ENCODE measurements around the gene PLB1. TPM values are rescaled to one million over a fixed set of nuclear protein-coding genes. Genes with fewer than 3 reads are reported as not detected.

Gene PLB1
- total and polyA plus RNA-seq, 2 experiments from 2014 or later: 0.06 to 0.21 TPM

GRCh38 chr2:28484835-28485234 lies 11.0 kb upstream of the PLB1 start:
- no peak for ATAC-seq
- Histone ChIP-seq H3K27ac (ENCODE audit: low read depth) (no peak overlapping the region), H4K20me1 (replicated peaks; ENCODE audit: insufficient read depth) (no peaks in the 10 kb centered on the region), H3F3A (replicated peaks; ENCODE audit: low read depth) (no peaks in the 10 kb centered on the region), H3K36me3 (ENCODE audit: insufficient read depth) (no peaks in the 10 kb centered on the region), H3K4me3 (no peak overlapping the region), H3K79me2 (replicated peaks; ENCODE audit: insufficient read depth) (no peaks in the 10 kb centered on the region), H2AFZ (no peak overlapping the region), H3K4me2 (no peak overlapping the region), H3K27me3 (ENCODE audit: insufficient read depth) (no peaks in the 10 kb centered on the region), H3K9me2 (ENCODE audit: insufficient read depth) (peaks cover 7% of the 10 kb centered on the region; the same call in 1 of the 2 replicates), H3K4me1 (ENCODE audit: insufficient read depth) (no peaks in the 10 kb centered on the region)
- no peaks in the 10 kb centered on the region; the same call in 2 of the 3 replicates for H3K36me3 Mint-ChIP-seq (ENCODE audit: low read depth)
- H3K9me3 Mint-ChIP-seq: no peaks in the 10 kb centered on the region; the same call in 2 of the 3 replicates
- no peak overlapping the region for H3K27ac Mint-ChIP-seq
- DNase-seq (ENCODE audit: low spot score): no peak
- no peak overlapping the region for H3K4me3 Mint-ChIP-seq
- peaks cover 9% of the 10 kb centered on the region for H3K27me3 Mint-ChIP-seq (ENCODE audit: insufficient read depth, low read depth, poor library complexity)
- H3K4me1 Mint-ChIP-seq: peaks cover 3% of the 10 kb centered on the region; the same call in 1 of the 3 replicates
- TF ChIP-seq POLR2AphosphoS5 (IDR thresholded peaks at IDR 0.05; ENCODE audit: low read depth): no peak
- no peak for TF ChIP-seq ZNF462 (CRISPR knock-in tag; IDR thresholded peaks at IDR 0.05)
- TF ChIP-seq ZNF114 (CRISPR knock-in tag; IDR thresholded peaks at IDR 0.05): no peak
- TF ChIP-seq STAT1 (IDR thresholded peaks at IDR 0.05; ENCODE audit: unreplicated experiment): no peak
- TF ChIP-seq JUNB (IDR thresholded peaks at IDR 0.05; ENCODE audit: unreplicated experiment): no peak

- Histone ChIP-seq H4K20me1 (replicated peaks; ENCODE audit: insufficient read depth) (no peaks in the 10 kb centered on the region), H3K4me1 (ENCODE audit: insufficient read depth) (no peaks in the 10 kb centered on the region), H3K9me2 (ENCODE audit: insufficient read depth) (peaks cover 7% of the 10 kb centered on the region; the same call in 1 of the 2 replicates), H3K4me2 (no peak overlapping the region), H2AFZ (no peak overlapping the region), H3K27me3 (ENCODE audit: insufficient read depth) (no peaks in the 10 kb centered on the region), H3K36me3 (ENCODE audit: insufficient read depth) (no peaks in the 10 kb centered on the region), H3F3A (replicated peaks; ENCODE audit: low read depth) (no peaks in the 10 kb centered on the region), H3K79me2 (replicated peaks; ENCODE audit: insufficient read depth) (no peaks in the 10 kb centered on the region), H3K27ac (ENCODE audit: low read depth) (no peak overlapping the region), H3K4me3 (no peak overlapping the region)
- ATAC-seq (no peak), DNase-seq (ENCODE audit: low spot score) (no peak)
- H3K36me3 Mint-ChIP-seq (ENCODE audit: low read depth): no peaks in the 10 kb centered on the region; the same call in 2 of the 3 replicates
- H3K4me3 Mint-ChIP-seq: no peak overlapping the region
- peaks cover 3% of the 10 kb centered on the region; the same call in 1 of the 3 replicates for H3K4me1 Mint-ChIP-seq
- H3K27ac Mint-ChIP-seq: no peak overlapping the region
- no peaks in the 10 kb centered on the region; the same call in 2 of the 3 replicates for H3K9me3 Mint-ChIP-seq
- peaks cover 7% of the 10 kb centered on the region for H3K27me3 Mint-ChIP-seq (ENCODE audit: insufficient read depth, low read depth, poor library complexity)
- no peak for TF ChIP-seq ZNF114 (CRISPR knock-in tag; IDR thresholded peaks at IDR 0.05)
- no peak for TF ChIP-seq ETS1 (IDR thresholded peaks at IDR 0.05)
- no peak for TF ChIP-seq JUNB (IDR thresholded peaks at IDR 0.05; ENCODE audit: unreplicated experiment)
- TF ChIP-seq EZH2 (IDR thresholded peaks at IDR 0.05; ENCODE audit: low read depth, unreplicated experiment): no peak
- no peak for TF ChIP-seq ZNF331 (CRISPR knock-in tag; IDR thresholded peaks at IDR 0.05; ENCODE audit: low read depth)
- TF ChIP-seq EZH2phosphoT487 (IDR thresholded peaks at IDR 0.05; ENCODE audit: unreplicated experiment): no peak
- TF ChIP-seq POLR2AphosphoS5 (IDR thresholded peaks at IDR 0.05; ENCODE audit: low read depth): no peak
- TF ChIP-seq CTCF (conservative IDR thresholded peaks at IDR 0.05; ENCODE audit: low read depth in 2 of 2): no peak
These were observed 9.3 kb upstream of the PLB1 start for GRCh38 chr2:28486526-28486925.
